Prostate gland (tissue), 2 donors: ENCODE results near the gene RIMBP2.

ENCODE experiments used
- CTCF ChIP-seq, 4 experiments: fragments of 200-600 bp in 2 of 4; fragments of 450-650 bp in 2 of 4; sonication (generic) in 2 of 4; IDR thresholded peaks; 1 replicate in 3 of 4; 2 replicates in 1 of 4; pipeline ENCODE4 v1.5.1; 2016 to 2019; ENCODE audit warnings: antibody characterized with exemption in 4 of 4, mild to moderate bottlenecking in 2 of 4, moderate library complexity in 2 of 4
- POLR2A ChIP-seq: fragments of 450-650 bp; IDR thresholded peaks from one replicate; pipeline ENCODE4 v1.6.1; 2016; ENCODE audit warnings: antibody characterized with exemption, mild to moderate bottlenecking
- POLR2AphosphoS5 ChIP-seq: sonication (generic); formaldehyde crosslinking; IDR thresholded peaks from one replicate; pipeline ENCODE4 v1.6.1; 2017; ENCODE audit warnings: antibody characterized with exemption

GRCh38 chr12:130742716-130743115 lies 26.6 kb upstream of the RIMBP2 start:
- TF ChIP-seq POLR2A, result no peak
- no peak for TF ChIP-seq CTCF (IDR thresholded peaks at IDR 0.05)
- TF ChIP-seq POLR2AphosphoS5, result no peak
